Left lobe of liver (tissue), 2 donors: ENCODE results near the gene TYROBP. TPM values are rescaled to one million over a fixed set of nuclear protein-coding genes. Genes with fewer than 3 reads are reported as not detected.
"Not testable (repeated sequence)": the region's sequence is repeated elsewhere in the genome, so short reads cannot be mapped to it uniquely, and the experiment has no call there.

Experiments used
- ATAC-seq: fragments of 200-7000 bp; cut with Tn5 transposase; one replicate; pipeline ENCODE4 v1.9.1; 2020; ENCODE audit warnings: mild to moderate bottlenecking, moderate library complexity
- DNase-seq: peaks from one replicate; pipeline ENCODE4 v3.0.0-alpha.2; 2020; ENCODE audit warnings: low spot score
- total RNA-seq: library from RNA; stranded (reverse); gene quantifications from one replicate; pipeline ENCODE4 v1.2.1, GENCODE V29; 2021
- donor health status: DM: no; HTN: no; CAD: no; lungs with moderate emphysema.
- donor health status: DM: no; HTN: yes; CAD: no.

Gene TYROBP
- total RNA-seq, result 20.2 TPM

- ATAC-seq, result peak; percentile 31
- no peak for DNase-seq
Observed at GRCh38 chr19:35908010-35908441, at the start of gene TYROBP. Gene TYROBP, minus strand, starts transcription at chr19:35908295. Its CDS starts 67 bp downstream, at chr19:35908228.

DNA sequence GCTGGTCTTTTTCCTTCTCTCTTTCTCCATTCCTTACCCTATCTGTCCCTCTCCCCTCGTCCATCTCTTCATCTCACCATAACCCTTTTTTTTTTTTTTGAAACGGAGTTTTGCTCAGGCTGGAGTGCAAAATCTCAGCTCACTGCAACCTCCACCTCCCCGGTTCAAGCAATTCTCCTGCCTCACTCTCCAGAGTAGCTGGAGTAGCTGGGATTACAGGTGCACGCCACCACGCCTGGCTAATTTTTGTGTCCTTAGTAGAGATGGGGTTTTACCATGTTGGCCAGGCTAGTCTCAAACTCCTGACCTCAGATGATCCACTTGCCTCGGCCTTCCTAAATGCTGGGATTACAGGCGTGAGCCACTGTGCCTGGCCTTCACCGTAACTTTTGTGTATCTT is 49.3 kb upstream of the TYROBP start:
- not testable (repeated sequence) for ATAC-seq, DNase-seq

DNA sequence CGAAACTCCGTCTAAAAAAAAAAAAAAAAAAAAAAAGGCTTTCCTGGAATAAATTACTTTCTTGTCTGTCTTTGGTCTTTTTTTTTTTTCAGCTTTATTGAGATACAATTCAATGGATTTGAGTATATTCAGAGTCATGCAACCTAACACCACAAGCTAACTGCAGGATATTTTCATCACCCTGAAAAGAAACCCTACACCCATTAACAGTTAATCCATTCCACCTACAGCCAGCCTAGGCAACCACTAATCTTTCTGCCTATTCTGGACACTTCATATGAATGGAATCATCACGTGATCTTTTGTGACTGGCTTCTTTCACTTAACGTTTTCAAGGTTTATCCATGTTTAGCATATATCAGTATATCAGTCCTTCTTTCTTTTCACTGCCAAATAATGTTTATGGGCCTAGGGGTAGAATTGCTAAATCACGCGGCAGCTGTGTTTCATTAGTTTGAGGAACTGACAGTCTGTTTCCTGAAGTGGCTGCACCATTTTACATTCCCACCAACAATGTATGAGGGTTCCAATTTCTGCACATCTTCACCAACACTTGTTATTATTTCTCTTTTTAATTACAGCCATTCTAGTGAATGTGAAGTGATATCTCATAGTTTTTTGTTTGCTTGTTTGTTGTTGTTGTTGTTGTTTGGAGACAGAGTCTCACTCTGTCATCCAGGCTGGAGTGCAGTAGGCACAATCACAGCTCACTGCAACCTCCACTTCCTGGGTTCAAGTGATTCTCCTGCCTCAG is 48.0 kb upstream of the TYROBP start:
- ATAC-seq (no peak), DNase-seq (no peak)

DNA sequence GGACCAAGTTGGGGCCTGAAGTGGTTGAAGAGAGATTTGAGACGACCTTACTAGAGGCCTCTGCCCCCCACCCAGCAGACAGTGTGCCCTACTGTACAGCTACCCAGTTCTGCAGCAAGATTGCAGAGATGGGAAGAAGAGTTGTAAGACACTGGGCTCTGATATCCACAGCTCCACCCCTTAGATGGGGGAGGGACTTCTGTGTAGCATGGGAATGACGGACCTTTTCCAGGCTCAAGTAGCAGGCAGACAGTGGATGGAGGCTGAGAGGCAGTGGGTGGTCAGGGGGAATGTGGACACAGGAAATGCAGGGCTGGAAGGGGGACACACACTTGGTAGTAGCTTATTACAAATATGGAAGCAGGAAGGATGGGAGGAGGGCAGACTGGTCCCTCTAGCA is 41.0 kb upstream of the TYROBP start:
- no peak for ATAC-seq
- DNase-seq, result no peak

GRCh38 chr19:35946203-35946602 is 38.1 kb upstream of the TYROBP start:
- no peak for DNase-seq
- ATAC-seq, result no peak

GRCh38 chr19:35945121-35945790 is 37.2 kb upstream of the TYROBP start:
- ATAC-seq (no peak), DNase-seq (no peak)

DNA sequence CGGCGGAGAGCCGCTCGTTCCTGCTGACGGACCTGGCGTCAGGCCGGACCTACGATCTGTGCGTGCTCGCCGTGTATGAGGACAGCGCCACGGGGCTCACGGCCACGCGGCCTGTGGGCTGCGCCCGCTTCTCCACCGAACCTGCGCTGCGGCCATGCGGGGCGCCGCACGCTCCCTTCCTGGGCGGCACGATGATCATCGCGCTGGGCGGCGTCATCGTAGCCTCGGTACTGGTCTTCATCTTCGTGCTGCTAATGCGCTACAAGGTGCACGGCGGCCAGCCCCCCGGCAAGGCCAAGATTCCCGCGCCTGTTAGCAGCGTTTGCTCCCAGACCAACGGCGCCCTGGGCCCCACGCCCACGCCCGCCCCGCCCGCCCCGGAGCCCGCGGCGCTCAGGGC is 36.5 kb upstream of the TYROBP start:
- no peak for DNase-seq

GRCh38 chr19:35943321-35944301 is 35.5 kb upstream of the TYROBP start:
- DNase-seq, result no peak
- no peak for ATAC-seq

More for the DNA sequence above, 36.5 kb upstream of the TYROBP start:
- ATAC-seq, result no peak

DNA sequence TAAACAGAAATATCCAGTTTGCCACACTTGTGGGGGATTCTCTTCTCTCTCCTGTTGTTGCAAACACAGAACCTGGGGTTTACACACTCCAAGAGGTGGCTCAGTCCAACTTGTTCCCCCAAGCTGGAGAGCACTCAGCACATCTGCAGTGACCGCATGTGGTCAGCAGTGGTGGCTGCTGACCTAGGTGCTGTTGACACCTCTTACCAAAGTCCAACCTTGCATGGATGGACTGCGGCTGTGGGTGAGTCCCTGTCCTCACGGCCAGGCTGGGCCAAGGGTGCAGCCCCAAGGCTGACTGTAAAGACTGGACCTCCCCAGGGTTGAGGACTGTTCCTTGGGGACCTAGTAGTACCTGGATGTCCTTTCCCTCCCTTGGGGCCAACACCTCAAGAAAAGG is 34.1 kb upstream of the TYROBP start:
- ATAC-seq (peak; percentile 96), DNase-seq (peak; percentile 77)

DNA sequence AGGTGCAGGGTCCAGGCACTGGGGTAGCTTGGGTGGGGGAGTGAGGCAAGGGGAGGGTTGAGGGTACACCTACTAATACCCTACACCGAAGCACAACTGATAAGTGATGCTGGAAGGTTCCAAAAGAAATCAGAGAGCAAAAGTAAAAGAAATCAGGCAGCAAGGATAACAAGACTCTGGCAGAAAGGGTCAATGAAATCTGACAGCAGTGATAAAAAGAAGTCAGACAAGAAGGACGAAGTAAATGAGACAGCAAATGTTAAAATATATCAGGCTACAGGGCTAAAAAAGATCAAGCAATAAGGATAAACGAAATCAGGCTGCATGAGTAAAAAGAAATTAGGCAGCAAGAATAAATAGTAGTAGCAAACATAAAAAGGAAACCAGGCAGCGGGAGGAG is 32.7 kb upstream of the TYROBP start:
- DNase-seq (no peak), ATAC-seq (no peak)

DNA sequence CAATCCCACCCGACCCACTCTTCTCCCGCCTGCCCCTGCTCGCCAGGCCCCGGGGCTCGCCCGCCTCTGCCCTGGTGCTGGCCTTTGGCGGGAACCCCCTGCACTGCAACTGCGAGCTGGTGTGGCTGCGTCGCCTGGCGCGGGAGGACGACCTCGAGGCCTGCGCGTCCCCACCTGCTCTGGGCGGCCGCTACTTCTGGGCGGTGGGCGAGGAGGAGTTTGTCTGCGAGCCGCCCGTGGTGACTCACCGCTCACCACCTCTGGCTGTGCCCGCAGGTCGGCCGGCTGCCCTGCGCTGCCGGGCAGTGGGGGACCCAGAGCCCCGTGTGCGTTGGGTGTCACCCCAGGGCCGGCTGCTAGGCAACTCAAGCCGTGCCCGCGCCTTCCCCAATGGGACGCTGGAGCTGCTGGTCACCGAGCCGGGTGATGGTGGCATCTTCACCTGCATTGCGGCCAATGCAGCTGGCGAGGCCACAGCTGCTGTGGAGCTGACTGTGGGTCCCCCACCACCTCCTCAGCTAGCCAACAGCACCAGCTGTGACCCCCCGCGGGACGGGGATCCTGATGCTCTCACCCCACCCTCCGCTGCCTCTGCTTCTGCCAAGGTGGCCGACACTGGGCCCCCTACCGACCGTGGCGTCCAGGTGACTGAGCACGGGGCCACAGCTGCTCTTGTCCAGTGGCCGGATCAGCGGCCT is 32.1 kb upstream of the TYROBP start:
- ATAC-seq, result no peak
- no peak for DNase-seq

DNA sequence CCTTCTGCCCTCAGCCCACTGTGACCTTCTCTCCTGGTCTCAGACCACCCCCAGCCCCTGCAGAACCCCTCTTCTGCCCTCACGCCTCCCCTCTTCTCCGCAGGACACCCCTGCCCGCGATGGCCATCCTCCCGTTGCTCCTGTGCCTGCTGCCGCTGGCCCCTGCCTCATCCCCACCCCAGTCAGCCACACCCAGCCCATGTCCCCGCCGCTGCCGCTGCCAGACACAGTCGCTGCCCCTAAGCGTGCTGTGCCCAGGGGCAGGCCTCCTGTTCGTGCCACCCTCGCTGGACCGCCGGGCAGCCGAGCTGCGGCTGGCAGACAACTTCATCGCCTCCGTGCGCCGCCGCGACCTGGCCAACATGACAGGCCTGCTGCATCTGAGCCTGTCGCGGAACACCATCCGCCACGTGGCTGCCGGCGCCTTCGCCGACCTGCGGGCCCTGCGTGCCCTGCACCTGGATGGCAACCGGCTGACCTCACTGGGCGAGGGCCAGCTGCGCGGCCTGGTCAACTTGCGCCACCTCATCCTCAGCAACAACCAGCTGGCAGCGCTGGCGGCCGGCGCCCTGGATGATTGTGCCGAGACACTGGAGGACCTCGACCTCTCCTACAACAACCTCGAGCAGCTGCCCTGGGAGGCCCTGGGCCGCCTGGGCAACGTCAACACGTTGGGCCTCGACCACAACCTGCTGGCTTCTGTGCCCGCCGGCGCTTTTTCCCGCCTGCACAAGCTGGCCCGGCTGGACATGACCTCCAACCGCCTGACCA is 31.4 kb upstream of the TYROBP start:
- ATAC-seq, result no peak
- DNase-seq, result no peak

- no peak for DNase-seq
- no peak for ATAC-seq
Observed at GRCh38 chr19:35938282-35939224, 30.5 kb upstream of the TYROBP start.

DNA sequence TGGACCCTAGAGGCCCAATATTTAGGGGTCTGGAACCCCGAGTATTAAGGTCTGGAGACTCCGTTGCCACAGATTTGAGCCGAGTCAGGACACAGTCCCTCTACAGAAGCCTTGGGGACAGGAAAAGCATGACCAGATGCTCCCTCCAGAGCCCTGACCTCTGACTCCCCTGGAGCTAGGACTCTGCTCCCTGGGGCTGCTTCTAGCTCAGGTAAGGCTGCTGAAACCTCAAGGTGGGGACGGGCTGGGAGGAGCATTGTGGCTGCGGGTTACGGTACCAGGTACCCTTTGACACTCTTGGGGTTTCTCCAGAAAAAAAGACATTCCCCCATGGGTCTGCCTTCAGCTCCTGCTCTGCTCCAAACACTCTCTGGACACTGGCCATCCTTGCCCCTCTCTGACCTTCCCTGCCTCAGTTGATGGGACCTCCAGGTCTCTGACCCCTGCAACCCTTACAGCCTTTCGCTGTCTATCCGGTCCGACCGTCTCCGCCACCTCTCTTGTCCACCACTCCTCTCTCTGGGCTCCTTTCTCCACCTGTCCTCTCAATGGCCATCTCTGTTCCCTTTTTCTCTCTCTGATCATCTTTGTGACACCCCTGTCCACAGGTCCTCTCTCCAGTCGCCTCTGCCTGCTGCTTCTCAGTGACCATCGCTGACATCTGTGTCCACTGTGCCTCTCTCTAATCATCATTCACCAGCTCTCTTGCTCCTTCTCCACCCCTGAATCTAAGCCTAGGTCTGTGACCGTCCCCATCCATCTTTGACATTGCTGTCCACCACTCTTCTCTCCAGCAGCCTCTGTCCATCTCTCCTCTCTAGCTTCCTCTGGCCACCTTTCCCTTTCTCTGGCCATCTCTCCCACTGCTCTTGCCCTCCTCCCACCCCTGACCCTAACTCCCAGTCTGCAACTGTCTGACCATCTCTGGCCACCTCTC is 29.5 kb upstream of the TYROBP start:
- DNase-seq (no peak), ATAC-seq (peak; percentile 9)

DNA sequence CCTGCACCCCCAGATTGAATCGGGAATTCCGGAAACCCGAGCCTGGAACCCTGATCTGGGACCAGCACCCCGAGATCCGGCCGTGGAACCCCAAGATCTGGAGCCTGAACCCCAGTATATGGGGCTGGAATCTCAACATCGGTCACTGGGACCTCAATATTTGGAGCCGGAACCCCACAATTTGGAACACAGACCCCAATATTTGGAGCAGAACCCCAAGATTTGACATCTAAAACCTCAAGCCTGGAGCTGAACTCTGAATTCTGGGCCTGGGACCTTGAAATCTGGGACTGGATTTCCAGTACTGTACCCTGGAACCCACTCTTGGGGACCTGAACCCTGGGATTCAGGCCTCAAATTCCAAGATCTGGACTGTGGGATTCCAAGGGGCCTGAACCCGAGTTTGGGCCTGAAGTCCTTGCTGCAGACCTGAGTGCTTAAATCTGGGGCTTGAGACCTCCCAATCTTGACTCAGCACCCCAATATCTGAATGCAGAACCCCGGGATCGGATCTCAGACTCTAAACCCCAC is 28.7 kb upstream of the TYROBP start:
- DNase-seq, result no peak
- no peak for ATAC-seq

GRCh38 chr19:35935911-35936737 is 28.0 kb upstream of the TYROBP start, which contains the start of gene LRFN3:
Gene LRFN3, plus strand, starts transcription at chr19:35936374. Its CDS starts 3,052 bp downstream, at chr19:35939426.
- DNase-seq, result peak; percentile 75
- peak; percentile 64 for ATAC-seq
